ENCODE data around the gene ADM.

DNA sequence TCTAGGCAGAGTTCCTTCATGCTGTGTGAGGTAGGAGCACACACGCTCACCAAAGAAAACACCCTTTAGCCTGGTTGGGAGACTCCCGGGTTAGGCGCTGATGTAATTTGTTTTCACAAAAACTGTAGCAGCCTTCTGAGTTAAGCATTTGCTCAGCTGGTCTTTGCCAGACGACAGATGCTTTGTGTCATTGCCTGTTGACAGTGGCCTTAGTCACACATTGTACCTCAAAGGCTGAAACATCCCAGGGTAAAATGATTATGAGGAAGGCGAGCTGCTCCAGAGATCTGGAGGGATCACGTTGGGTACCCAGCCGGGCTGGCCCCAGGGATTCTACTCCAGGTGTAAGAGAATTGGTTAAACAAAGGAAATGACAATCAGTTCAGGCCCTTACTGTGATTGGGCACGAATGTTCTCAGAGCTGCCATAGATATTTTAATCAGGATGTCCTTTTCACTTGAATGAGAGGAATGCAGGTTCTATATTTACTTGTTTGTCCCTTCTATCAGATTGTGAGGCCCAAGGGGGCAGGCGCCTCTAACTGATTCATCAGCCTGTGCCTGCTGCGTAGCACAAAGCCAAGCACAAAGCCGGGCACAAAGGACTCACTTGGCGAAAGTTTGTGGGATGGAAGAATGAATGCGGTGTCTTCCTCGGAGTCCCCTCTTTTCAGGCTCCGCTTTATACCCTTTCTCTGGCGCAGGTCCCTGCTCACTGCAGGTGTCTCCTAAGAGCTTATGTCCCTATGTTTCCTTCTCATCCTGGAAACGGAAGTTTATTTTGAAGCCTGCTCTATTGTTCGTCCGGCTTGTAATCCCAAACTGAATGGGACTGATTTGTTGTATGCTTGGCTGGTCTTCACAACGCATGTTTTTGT is 47.1 kb downstream of the ADM start:
- no peak for TF ChIP-seq POLR2AphosphoS5 (IDR thresholded peaks at IDR 0.05; ENCODE audit: low read depth, low read length)
- TF ChIP-seq POLR2A (IDR thresholded peaks at IDR 0.05; ENCODE audit: low read depth, low read length), result no peak
- TF ChIP-seq TAF1 (IDR thresholded peaks at IDR 0.05; ENCODE audit: borderline replicate concordance, low read depth, low read length), result no peak

Measured in GM12892 (cell line).